22Rv1 (cell line): ENCODE results near the gene NEDD4L.
"Not testable (repeated sequence)": the region's sequence is repeated elsewhere in the genome, so short reads cannot be mapped to it uniquely, and the experiment has no call there.

Experiments used
- ZFX ChIP-seq: fragments of 450-650 bp; IDR thresholded peaks from 2 replicates; pipeline ENCODE4 v1.6.1; 2017; ENCODE audit warnings: antibody characterized with exemption, borderline replicate concordance
- TF ChIP-seq, protein P1 (sequence below): fragments of 450-650 bp; IDR thresholded peaks from 2 replicates; pipeline ENCODE4 v1.5.1; 2017; ENCODE audit warnings: mild to moderate bottlenecking

DNA sequence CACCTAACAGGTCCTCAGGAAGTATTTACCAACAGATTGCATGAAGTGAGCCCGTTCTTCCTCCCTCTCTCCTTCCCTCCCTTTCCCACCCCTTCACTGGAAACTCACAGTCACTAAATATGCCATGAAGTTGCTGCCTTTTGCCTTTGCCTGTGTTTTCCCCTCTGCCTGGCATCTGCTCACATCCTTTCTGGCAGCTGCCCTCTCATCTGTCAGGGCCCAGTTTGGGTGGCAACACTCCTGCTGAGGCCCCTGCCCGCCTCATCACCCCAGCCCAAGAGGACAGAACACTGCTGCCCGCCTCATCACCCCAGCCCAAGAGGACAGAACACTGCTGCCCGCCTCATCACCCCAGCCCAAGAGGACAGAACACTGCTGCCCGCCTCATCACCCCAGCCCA, 126.0 kb downstream of the NEDD4L start:
- TF ChIP-seq, protein P1, sequence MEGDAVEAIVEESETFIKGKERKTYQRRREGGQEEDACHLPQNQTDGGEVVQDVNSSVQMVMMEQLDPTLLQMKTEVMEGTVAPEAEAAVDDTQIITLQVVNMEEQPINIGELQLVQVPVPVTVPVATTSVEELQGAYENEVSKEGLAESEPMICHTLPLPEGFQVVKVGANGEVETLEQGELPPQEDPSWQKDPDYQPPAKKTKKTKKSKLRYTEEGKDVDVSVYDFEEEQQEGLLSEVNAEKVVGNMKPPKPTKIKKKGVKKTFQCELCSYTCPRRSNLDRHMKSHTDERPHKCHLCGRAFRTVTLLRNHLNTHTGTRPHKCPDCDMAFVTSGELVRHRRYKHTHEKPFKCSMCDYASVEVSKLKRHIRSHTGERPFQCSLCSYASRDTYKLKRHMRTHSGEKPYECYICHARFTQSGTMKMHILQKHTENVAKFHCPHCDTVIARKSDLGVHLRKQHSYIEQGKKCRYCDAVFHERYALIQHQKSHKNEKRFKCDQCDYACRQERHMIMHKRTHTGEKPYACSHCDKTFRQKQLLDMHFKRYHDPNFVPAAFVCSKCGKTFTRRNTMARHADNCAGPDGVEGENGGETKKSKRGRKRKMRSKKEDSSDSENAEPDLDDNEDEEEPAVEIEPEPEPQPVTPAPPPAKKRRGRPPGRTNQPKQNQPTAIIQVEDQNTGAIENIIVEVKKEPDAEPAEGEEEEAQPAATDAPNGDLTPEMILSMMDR, result not testable (repeated sequence)
- TF ChIP-seq ZFX, result not testable (repeated sequence)
